SK-N-SH (cell line): ENCODE results near the gene TSBP1. TPM values are rescaled to one million over a fixed set of nuclear protein-coding genes. Genes with fewer than 3 reads are reported as not detected.
"Not testable (repeated sequence)": the region's sequence is repeated elsewhere in the genome, so short reads cannot be mapped to it uniquely, and the experiment has no call there.

ENCODE experiments used
- CTCF ChIA-PET: fragments of 300-600, 350-600 bp; formaldehyde crosslinking; extraction: SDS; loops from one replicate; lab custom pipeline; 2021; lab: Yijun Ruan, JAX
- POLR2A ChIA-PET: fragments of 350-600 bp; sonication (Branson Sonifier 250); formaldehyde crosslinking; extraction: SDS; loops from one replicate; lab custom pipeline; 2020; ENCODE audit warnings: antibody characterized with exemption, inconsistent platforms; lab: Yijun Ruan, JAX
- DNase-seq: peaks from one replicate; pipeline ENCODE4 v3.0.0; 2012
- H2AFZ ChIP-seq: fragments of 200-600 bp; sonication (generic); 2 replicates; pipeline ENCODE4 v1.8.1; 2016; ENCODE audit warnings: antibody characterized with exemption, mild to moderate bottlenecking, low read depth
- H3F3A ChIP-seq: fragments of 200-600 bp; sonication (generic); replicated peaks from 2 replicates; pipeline ENCODE3; 2016; ENCODE audit warnings: antibody characterized with exemption, mild to moderate bottlenecking; ENCODE audit not compliant: insufficient read depth
- H3K27ac ChIP-seq, 2 experiments: fragments of 200-500 bp in 1 of 2; fragments of 200-600 bp in 1 of 2; sonication (Bioruptor generic) in 1 of 2; sonication (generic), shearing (Covaris generic) in 1 of 2; 2 replicates each; pipeline versions ENCODE4 v1.5.1 to v1.6.1; 2014 to 2016; ENCODE audit warnings: low read depth in 2 of 2, inconsistent platforms in 1 of 2, low read length in 1 of 2, mild to moderate bottlenecking in 1 of 2, mixed read lengths in 1 of 2
- H3K27me3 ChIP-seq: fragments of 200-600 bp; sonication (generic), shearing (Covaris generic); 2 replicates; pipeline ENCODE4 v1.6.1; 2016; ENCODE audit warnings: mixed run types; ENCODE audit not compliant: insufficient read depth
- H3K36me3 ChIP-seq, 2 experiments: fragments of 200-500 bp in 1 of 2; fragments of 200-600 bp in 1 of 2; sonication (Bioruptor generic) in 1 of 2; sonication (generic) in 1 of 2; replicated peaks in 1 of 2; 2 replicates each; pipeline versions ENCODE3 to v1.5.1; 2014 to 2016; ENCODE audit warnings: low read length in 1 of 2, mild to moderate bottlenecking in 1 of 2; ENCODE audit not compliant: insufficient read depth in 2 of 2, control insufficient read depth in 1 of 2
- H3K4me1 ChIP-seq, 2 experiments: fragments of 200-500 bp in 1 of 2; fragments of 200-600 bp in 1 of 2; sonication (Bioruptor generic) in 1 of 2; sonication (generic), shearing (Covaris generic) in 1 of 2; 2 replicates each; pipeline versions ENCODE4 v1.5.1 to v1.6.1; 2014 to 2016; ENCODE audit warnings: low read depth in 1 of 2, low read length in 1 of 2, mixed run types in 1 of 2; ENCODE audit not compliant: insufficient read depth in 2 of 2, control insufficient read depth in 1 of 2
- H3K4me2 ChIP-seq: fragments of 200-600 bp; sonication (generic), shearing (Covaris generic); 2 replicates; pipeline ENCODE4 v1.6.1; 2017; ENCODE audit warnings: mixed run types
- H3K4me3 ChIP-seq, 2 experiments: fragments of 200-500 bp in 1 of 2; fragments of 200-600 bp in 1 of 2; sonication (Bioruptor generic) in 1 of 2; sonication (generic), shearing (Covaris generic) in 1 of 2; 2 replicates each; pipeline versions ENCODE4 v1.5.1 to v1.8.1; 2014 to 2016; ENCODE audit warnings: low read depth in 2 of 2, inconsistent platforms in 1 of 2, low read length in 1 of 2, mild to moderate bottlenecking in 1 of 2, mixed read lengths in 1 of 2, moderate library complexity in 1 of 2
- H3K79me2 ChIP-seq: fragments of 200-600 bp; sonication (generic); 2 replicates; pipeline ENCODE4 v1.8.1; 2017; ENCODE audit warnings: mild to moderate bottlenecking; ENCODE audit not compliant: insufficient read depth
- H3K9ac ChIP-seq: fragments of 200-600 bp; sonication (generic); 2 replicates; pipeline ENCODE4 v1.6.1; 2017; ENCODE audit warnings: mixed run types
- H3K9me2 ChIP-seq: fragments of 200-600 bp; sonication (generic); 2 replicates; pipeline ENCODE4 v1.6.1; 2017; ENCODE audit warnings: mixed run types
- H3K9me3 ChIP-seq: fragments of 200-600 bp; sonication (generic); 2 replicates; pipeline ENCODE4 v1.6.1; 2017; ENCODE audit warnings: mixed run types, mild to moderate bottlenecking, moderate library complexity
- H4K20me1 ChIP-seq: fragments of 200-600 bp; sonication (generic); 2 replicates; pipeline ENCODE4 v1.6.1; 2017; ENCODE audit warnings: mild to moderate bottlenecking, mixed run types; ENCODE audit not compliant: insufficient read depth
- ELF1 ChIP-seq: IDR thresholded peaks from 2 replicates; pipeline ENCODE4 v1.4.0; 2012
- FOSL2 ChIP-seq: IDR thresholded peaks from 2 replicates; pipeline ENCODE4 v1.4.0; 2012; ENCODE audit warnings: low read depth, mild to moderate bottlenecking, moderate library complexity, borderline replicate concordance
- GATA2 ChIP-seq: sonication (generic); formaldehyde crosslinking; IDR thresholded peaks from 2 replicates; pipeline ENCODE4 v1.5.0; 2020; ENCODE audit warnings: mild to moderate bottlenecking, missing genetic modification reagents
- NRF1 ChIP-seq: IDR thresholded peaks from 2 replicates; pipeline ENCODE4 v1.6.1; 2012; ENCODE audit warnings: low read depth, mild to moderate bottlenecking, low read length
- POLR2AphosphoS5 ChIP-seq: IDR thresholded peaks from 2 replicates; pipeline ENCODE4 v1.6.1; 2012; ENCODE audit warnings: low read depth, low read length
- TAF1 ChIP-seq: IDR thresholded peaks from 2 replicates; pipeline ENCODE4 v1.6.1; 2012; ENCODE audit warnings: low read depth, mild to moderate bottlenecking, low read length, moderate library complexity, borderline replicate concordance
- WGBS: methylation state at CpG from one replicate; pipeline ENCODE4 v1.1.6; 2017; ENCODE audit warnings: low lambda C conversion rate; 5-methylcytosine and 5-hydroxymethylcytosine counted together
- polyA plus RNA-seq, 3 experiments: library from polyadenylated mRNA; depleted of rRNA; stranded (reverse); fragments of >200 nt; gene quantifications; 2 replicates each; pipeline ENCODE4 v1.2.3, GENCODE V29; 2012
- TF ChIP-seq, protein P1 (sequence below): fragments of 150-350 bp; IDR thresholded peaks from 2 replicates; pipeline ENCODE4 v1.6.1; 2016; ENCODE audit warnings: mild to moderate bottlenecking, low read depth, low read length

Gene TSBP1
- polyA plus RNA-seq, 1 of the 3 experiments (the other 2 are of a cell fraction): not detected

GRCh38 chr6:32291543-32291942 is 80.2 kb downstream of the TSBP1 start (continued):
- TF ChIP-seq NRF1: no peak
- TF ChIP-seq, all 33 proteins: peak for 0

GRCh38 chr6:32290886-32291450 is 80.7 kb downstream of the TSBP1 start:
- TF ChIP-seq FOSL2 (no peak), GATA2 (CRISPR knock-in tag) (no peak), POLR2AphosphoS5 (no peak), TAF1 (no peak)
- TF ChIP-seq, protein P1, sequence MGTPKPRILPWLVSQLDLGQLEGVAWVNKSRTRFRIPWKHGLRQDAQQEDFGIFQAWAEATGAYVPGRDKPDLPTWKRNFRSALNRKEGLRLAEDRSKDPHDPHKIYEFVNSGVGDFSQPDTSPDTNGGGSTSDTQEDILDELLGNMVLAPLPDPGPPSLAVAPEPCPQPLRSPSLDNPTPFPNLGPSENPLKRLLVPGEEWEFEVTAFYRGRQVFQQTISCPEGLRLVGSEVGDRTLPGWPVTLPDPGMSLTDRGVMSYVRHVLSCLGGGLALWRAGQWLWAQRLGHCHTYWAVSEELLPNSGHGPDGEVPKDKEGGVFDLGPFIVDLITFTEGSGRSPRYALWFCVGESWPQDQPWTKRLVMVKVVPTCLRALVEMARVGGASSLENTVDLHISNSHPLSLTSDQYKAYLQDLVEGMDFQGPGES: no peak
- TF ChIP-seq, all 33 proteins: peak for 0
- H4K20me1 ChIP-seq: no peaks in the 10 kb centered on the region
- H3K27me3 ChIP-seq: peaks cover 5% of the 10 kb centered on the region
- ChIA-PET CTCF (no interaction called here), POLR2A (no interaction called here)
- no peaks in the 10 kb centered on the region for H3K36me3 ChIP-seq
- H3K4me3 ChIP-seq: no peak overlapping the region
- no peaks in the 10 kb centered on the region for H3K9me2 ChIP-seq
- H3K4me1 ChIP-seq: no peaks in the 10 kb centered on the region
- no peak overlapping the region for H2AFZ ChIP-seq
- DNase-seq: no peak
- H3K9me3 ChIP-seq: no peaks in the 10 kb centered on the region
- no peak overlapping the region for H3K9ac ChIP-seq
- no peaks in the 10 kb centered on the region for H3K79me2 ChIP-seq
- H3K27ac ChIP-seq: no peak overlapping the region
- no peak overlapping the region for H3K4me2 ChIP-seq
- H3F3A ChIP-seq: no peaks in the 10 kb centered on the region

DNA sequence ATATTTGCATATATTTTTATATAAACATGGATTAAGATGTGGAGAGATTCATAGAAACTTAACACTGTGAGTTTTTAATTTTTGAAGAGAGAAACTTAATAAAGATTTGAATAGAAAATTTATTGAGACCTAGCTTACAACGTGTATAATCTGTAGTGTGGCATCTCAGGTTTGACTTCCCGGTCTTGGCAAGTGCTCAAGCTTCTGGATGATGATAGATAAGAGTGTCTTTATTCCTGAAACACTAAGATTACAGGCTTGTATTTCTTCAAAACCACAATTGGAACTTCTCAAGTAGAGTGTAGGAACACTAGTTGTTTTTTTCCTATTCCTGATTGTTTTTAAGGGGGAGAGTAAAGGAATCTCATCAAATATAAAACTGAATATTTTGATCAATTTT is 83.3 kb downstream of the TSBP1 start:
- Histone ChIP-seq H4K20me1 (no peaks in the 10 kb centered on the region), H3K4me3 (no peak overlapping the region), H3K36me3 (no peaks in the 10 kb centered on the region), H3K4me2 (no peak overlapping the region), H3K9me2 (no peaks in the 10 kb centered on the region), H3K27ac (no peak overlapping the region), H2AFZ (no peak overlapping the region), H3K9ac (no peak overlapping the region)
- 18% methylated on average over 2 of the region's 2 CpGs for WGBS
- CTCF ChIA-PET: interaction anchor here (0.6 to 1.1 kb wide), 4 partner anchors 19 to 130 kb away, joined by 3 read pairs; no protein-coding TSS in a partner anchor
- TF ChIP-seq ELF1 (no peak), FOSL2 (no peak)
- TF ChIP-seq, all 33 proteins: peak for 0
- no peak for DNase-seq
- Histone ChIP-seq H3K79me2 (no peaks in the 10 kb centered on the region), H3K27me3 (peaks cover 5% of the 10 kb centered on the region), H3K4me1 (no peaks in the 10 kb centered on the region), H3K9me3 (no peaks in the 10 kb centered on the region), H3F3A (no peaks in the 10 kb centered on the region)
- POLR2A ChIA-PET: no interaction called here

DNA sequence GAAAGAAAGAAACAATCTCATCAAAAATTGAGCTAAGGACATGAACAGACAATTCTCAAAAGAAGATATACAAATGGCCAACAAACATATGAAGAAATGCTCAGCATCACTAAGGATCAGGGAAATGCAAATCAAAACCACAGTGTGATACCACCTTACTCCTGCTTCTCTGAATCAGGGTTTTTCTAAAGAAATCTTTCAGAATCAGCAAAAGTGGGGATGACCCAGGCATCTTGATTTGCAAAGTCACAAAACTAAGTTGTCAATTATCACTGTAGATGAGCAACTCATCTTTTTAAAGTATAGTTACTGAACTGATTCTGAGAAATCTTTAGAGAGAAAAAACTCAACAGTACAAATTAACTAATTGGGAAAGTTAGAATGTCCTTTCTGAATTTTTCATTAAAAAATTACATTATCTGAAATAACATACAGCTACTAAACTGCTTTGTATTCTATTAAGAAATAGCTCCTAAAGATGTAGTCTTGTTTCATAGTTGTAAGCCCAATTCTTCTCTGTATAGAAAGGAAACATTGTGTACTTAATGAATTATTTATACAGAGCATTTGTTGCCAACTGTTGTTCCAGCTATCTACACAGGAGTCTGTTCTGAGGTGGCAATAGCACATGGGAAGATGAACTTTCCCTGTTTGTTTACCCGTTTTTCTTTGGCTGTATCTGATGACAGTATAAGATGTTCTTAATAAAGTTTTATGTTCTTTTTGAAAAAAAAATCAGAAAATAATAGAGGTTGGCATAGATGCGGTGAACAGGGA is 97.7 kb downstream of the TSBP1 start:
- CTCF ChIA-PET, H3K79me2 ChIP-seq, H3F3A ChIP-seq, H3K4me1 ChIP-seq, H2AFZ ChIP-seq, POLR2A ChIA-PET, H3K27me3 ChIP-seq, H3K9ac ChIP-seq, H3K4me2 ChIP-seq, H3K9me2 ChIP-seq, H3K9me3 ChIP-seq, H4K20me1 ChIP-seq, H3K4me3 ChIP-seq, H3K27ac ChIP-seq, H3K36me3 ChIP-seq, DNase-seq: not testable (repeated sequence)
- WGBS: 6% methylated on average over 2 of the region's 2 CpGs
